NCI-H460 (cell line): ENCODE data around the gene CHRNA4. TPM values are rescaled to one million over a fixed set of nuclear protein-coding genes. Genes with fewer than 3 reads are reported as not detected.
"Not testable (repeated sequence)": the region's sequence is repeated elsewhere in the genome, so short reads cannot be mapped to it uniquely, and the experiment has no call there.

Experiments
- DNase-seq: peaks from one replicate; pipeline ENCODE4 v3.0.0-alpha.2; 2016; ENCODE audit warnings: low read depth; ENCODE audit errors: extremely low read depth
- total RNA-seq: library from RNA; depleted of rRNA; stranded (reverse); fragments of >200 nt; shearing (Covaris generic); gene quantifications from 2 replicates; pipeline ENCODE4 v1.2.3, GENCODE V29; 2014

CHRNA4 gene
- total RNA-seq, 1 experiment from 2014 or later = not detected

DNA sequence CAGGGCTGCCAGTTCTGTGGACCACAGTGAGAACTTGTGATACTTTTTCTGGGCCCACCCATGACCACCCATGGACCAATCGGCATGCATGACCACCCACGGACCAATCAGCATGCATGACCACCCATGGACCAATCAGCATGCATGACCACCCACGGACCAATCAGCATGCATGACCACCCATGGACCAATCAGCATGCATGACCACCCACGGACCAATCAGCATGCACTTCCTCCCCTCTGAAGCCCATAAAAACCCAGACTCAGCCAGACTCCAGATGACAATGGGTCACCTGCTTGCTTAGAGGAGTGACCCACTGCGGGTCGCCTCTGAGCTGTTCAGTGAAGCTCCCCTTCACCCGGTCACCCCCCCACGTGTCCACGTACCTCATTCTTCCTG is 18.7 kb upstream of the CHRNA4 start:
- not testable (repeated sequence) for DNase-seq

DNA sequence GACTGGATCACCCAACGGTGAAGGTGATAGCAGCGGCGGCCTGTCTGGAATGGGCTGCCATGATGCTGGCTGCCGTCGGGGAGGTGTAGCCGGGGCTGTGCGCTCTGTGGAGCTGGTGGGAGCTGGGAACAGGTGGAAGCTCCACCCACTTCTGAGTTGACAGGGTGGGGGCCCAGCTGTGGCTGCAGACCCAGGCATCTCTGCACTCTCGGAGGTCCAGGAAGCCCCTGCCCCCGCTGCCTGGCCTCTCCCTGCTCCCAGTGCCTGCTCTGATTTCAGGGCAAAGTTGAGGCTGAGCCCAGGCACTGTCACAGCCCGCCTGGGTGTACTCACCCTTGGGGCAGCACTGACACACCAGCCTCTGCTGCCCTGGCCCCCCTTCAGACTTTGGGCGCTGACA is 18.1 kb upstream of the CHRNA4 start:
- no peak for DNase-seq

- DNase-seq = no peak
Observed at GRCh38 chr20:63378626-63379025, 17.5 kb upstream of the CHRNA4 start.

DNA sequence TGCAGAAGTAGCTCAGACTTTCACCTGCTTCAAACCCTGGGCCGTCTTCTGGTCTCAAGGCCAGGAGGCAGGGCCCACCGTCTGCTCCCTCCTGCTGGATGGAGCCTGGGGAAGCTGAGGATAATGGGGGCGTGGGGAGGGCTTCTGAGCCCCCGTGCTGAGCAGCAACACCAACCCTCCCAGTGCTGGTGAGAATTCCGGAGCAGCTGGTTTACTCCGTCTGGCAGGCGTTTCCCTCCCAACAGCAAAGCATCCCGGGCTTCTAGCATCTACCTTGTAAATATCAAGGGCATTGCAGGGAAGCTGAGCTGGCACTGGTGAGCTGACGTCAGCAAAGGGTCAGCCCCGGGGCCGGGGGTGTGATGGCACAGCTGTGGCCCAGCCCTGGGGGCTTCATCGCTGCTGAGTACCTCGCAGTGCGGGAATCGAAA is 16.8 kb upstream of the CHRNA4 start:
- DNase-seq = no peak

- no peak for DNase-seq
Observed at GRCh38 chr20:63377256-63377941, 16.2 kb upstream of the CHRNA4 start.

DNA sequence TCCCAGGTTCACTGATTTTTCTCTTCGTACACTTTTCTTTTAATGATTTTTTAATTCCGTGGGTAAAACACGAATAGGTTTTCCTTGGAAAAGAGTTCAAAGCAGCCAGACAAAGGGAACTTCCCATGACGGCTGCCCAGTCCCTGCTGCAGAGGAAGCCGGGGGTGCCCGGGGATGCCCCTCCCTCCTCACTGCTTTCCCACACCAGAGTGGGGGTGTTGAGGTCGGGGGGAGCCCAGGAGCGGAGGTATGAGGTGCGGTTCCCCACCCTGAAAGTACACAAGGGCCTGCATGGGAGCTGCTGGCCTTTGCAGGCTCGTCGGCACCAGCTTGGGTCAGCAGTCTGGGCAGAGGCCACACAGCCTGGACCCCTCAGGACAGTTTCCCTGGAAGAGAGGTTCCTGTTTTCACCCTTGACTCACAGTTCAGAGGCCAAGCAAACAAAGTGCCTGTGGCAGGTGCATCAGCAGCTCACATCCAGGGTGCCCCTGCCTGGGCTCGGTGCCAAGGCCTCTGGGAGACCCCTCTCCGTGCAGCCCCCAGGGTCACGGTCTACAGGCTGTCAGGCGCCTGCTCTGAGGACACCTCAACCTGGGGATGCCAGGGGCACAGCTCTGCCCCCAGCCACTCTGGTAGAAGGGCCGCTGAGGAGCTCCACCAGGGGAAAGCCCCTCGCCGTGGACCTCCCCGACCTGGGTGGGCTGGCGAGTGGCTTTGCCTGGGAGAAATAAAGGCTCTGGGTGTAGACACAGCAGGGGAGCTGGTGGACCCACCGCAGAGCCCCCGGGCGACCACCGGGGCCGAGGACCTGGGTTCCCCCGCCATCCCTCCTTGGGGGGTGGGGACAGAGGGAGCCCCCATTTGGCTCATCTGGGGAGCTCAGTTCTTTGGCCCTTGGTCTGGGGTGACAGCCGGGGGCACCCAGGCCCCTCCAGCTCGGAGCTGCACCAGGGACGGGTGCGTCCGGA is 15.4 kb upstream of the CHRNA4 start:
- DNase-seq = no peak

DNA sequence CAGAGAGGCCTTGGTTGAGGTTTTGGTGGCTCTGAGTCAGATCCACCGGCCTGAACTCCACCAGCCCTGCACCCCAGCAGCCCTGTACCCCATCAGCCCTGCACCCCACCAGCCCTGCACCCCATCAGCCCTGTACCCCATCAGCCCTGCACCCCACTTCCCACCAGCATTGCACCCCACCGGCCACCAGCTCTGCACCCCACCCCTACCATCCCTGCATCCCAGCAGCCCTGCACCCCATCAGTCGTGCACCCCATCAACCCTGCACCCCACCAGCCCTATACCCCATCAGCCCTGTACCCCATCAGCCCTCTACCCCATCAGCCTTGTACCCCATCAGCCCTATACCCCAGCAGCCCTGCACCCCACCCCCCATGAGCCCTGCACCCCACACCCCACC is 14.3 kb upstream of the CHRNA4 start:
- DNase-seq = no peak

GRCh38 chr20:63374504-63374903 is 13.4 kb upstream of the CHRNA4 start:
- DNase-seq = no peak

DNA sequence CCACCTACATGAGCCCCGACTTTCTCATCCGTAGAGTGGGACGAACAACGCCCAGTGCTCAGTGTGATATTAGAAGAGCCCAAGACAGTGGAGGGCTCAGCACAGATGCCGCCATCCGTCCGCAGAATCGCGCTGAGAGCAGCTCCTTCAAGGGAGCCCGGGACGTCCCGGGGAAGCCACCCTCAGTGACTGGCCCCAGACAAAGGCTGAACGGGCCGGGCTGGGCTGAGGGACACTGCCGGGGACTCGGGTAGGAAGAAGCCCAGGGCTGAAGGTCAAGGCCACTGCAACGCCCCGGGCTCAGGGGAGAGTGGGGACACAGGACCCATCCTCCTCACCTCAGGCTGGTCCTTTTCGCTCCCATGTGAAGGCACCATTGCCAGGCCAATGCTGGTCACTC is 12.8 kb upstream of the CHRNA4 start:
- DNase-seq = no peak

GRCh38 chr20:63372971-63373885 is 12.1 kb upstream of the CHRNA4 start:
- DNase-seq = no peak

DNA sequence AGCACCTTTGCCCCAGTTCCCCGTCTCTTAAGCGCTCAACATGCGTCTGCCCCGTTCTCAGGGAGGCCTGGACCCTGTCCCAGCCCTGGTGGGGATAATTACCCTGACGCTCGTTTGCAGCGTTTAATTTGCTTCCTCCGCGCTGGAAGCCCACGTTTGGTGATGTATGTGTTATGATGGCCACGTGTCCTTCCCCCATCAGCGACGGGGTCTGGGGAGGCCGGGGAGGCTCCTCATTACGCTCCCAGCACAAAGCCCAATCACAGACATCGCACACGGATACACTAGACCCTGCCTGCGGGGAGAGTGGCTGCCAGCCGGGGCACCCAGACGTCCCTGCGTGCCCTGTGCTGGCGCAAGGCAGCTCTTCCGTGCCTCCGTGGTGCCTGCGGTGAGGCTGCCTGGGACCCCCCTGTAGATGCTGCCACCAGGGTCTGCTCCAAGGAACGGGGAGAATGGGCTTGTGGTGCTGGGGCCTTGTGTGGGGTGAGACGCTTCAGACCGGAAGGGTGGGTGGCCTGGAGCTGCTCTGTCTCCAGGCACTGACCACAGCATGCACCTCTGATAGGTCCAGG is 10.2 kb upstream of the CHRNA4 start:
- no peak for DNase-seq

- no peak for DNase-seq
Observed at GRCh38 chr20:63370618-63371187, 9.6 kb upstream of the CHRNA4 start.

GRCh38 chr20:63369724-63370617 is 8.8 kb upstream of the CHRNA4 start:
- no peak for DNase-seq

DNA sequence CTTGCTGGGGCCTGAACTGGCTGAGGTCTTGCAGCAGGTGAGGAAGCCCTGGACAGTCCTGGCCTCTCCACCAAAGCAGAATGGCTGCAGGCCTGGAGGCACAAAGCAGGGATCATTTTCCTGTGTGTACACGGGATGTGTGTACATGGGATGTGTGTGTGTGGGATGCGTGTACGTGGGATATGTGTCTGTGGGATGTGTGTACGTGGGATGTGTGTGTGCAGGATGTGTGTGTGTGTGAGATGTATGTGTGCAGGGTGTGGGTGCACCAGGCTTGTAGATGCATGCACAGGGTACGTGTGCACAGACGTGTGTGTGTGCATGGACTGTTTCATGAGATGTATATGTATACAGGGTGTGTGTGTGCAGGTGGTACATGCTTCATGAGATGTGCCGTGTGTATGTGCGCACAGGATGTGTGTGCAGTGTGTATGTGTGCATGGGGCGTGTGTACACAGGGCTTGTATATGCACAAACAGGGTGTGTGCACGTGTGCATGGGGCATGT is 7.9 kb upstream of the CHRNA4 start:
- DNase-seq = no peak

DNA sequence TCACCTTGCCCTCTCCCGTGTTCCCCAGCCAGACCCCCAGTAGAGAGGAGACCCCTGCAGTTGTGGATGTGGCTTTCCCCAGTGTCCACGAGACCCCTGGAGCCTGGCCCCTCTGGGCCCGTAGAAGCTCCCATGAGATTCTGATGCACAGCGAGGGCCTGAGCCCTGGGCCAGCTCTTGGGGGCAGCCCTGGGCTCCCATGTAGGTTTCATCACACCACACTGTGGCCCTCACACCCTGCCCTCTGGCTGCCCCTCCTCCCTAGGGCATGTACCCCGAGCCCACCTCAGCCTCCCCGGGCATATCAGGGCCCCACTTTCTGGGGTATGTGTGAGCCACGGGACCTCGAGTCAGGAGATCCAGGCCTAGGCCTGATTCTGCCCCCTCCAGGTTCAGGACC is 7.0 kb upstream of the CHRNA4 start:
- DNase-seq = no peak

DNA sequence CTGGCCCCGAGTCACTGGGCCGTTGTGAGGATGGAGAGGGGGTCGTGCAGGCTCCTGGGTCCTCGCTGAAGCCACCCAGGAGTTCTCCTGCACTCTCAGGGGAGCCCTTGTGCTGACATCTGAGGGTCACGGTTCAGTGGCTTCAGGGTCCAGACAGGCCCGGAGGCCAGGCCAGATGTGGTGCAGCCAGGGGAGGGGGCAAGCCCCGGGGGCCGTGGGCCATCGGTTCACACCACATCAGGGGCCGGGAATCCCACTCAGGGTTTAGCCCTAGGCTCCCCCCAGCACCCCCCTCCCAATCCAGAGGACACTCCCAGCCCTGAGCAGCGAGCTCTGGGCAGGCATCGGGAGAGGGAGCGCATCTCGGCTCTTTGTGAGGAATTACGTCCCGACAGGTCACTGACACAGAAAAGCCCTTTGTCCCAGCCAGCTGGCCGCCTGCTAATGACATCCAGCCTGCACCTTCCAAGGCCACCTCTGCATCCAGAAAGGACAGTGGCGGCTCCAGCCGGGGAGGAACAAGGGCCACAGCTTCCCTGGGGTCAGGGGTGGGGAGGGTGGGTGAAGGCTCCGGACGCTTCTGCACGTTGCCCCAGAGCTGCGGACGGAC is 6.4 kb upstream of the CHRNA4 start:
- DNase-seq = no peak

GRCh38 chr20:63366390-63367365 is 5.5 kb upstream of the CHRNA4 start:
- no peak for DNase-seq
